ENCODE data around the gene MAML2. TPM values are rescaled to one million over a fixed set of nuclear protein-coding genes. Genes with fewer than 3 reads are reported as not detected.

MAML2 gene
- polyA plus RNA-seq, 3 donors: 0.57 to 7.6 (median 1.2) TPM

GRCh38 chr11:96342014-96342960, 708 bp downstream of the MAML2 start:
- Histone ChIP-seq H3K9me3 (replicated peaks in 1 of 2; ENCODE audit: control insufficient read depth in 1 of 2, insufficient read depth in 1 of 2, low read length in 2 of 2) (no peaks in the 10 kb centered on the region), H2AFZ (ENCODE audit: insufficient read depth, low read depth, low read length, poor library complexity, severe bottlenecking) (peak overlapping the region; percentile 98), H3K27me3 (ENCODE audit: control insufficient read depth in 2 of 2, insufficient read depth in 2 of 2, low read length in 2 of 2) (no peaks in the 10 kb centered on the region), H4K20me1 (ENCODE audit: insufficient read depth, low read length) (peaks cover 3% of the 10 kb centered on the region), H3K4me3 (replicated peaks in 1 of 3; ENCODE audit: low read depth in 2 of 3, low read length in 3 of 3) (peak overlapping the region; percentile 75 to 100 (median 100)), H3K9ac (ENCODE audit: insufficient read depth, low read length, poor library complexity, severe bottlenecking) (peak overlapping the region; percentile 79), H3K4me2 (replicated peaks; ENCODE audit: extremely low read depth, low read length, poor library complexity, severe bottlenecking) (peak overlapping the region; percentile 88), H3K4me1 (ENCODE audit: control insufficient read depth in 1 of 2, insufficient read depth in 2 of 2, low read length in 2 of 2) (peaks cover 51 to 59% of the 10 kb centered on the region in 2 donors), H3K27ac (ENCODE audit: low read depth in 1 of 2, low read length in 2 of 2) (peak overlapping the region in 1 of 2 donors; percentile 93), H3K79me2 (ENCODE audit: insufficient read depth, low read length) (peaks cover 28% of the 10 kb centered on the region), H3K36me3 (replicated peaks in 1 of 2; ENCODE audit: control insufficient read depth in 1 of 2, insufficient read depth in 2 of 2, low read length in 2 of 2) (no peaks in the 10 kb centered on the region)
- H3K9me3 Mint-ChIP-seq: peaks cover 0 to 1% (median 0%) of the 10 kb centered on the region in 7 donors
- H3K36me3 Mint-ChIP-seq: peaks cover 5 to 11% of the 10 kb centered on the region in 2 donors
- no peak for DNase-seq
- H3K27me3 Mint-ChIP-seq (ENCODE audit: low read depth in 3 of 3): peaks cover 0 to 2% (median 0%) of the 10 kb centered on the region in 3 donors
- 0% methylated on average over 8 of the region's 13 CpGs for WGBS (ENCODE audit: insufficient coverage)
- peak overlapping the region; percentile 85 to 99 (median 94) for H3K27ac Mint-ChIP-seq
- peak overlapping the region; percentile 95 to 98 for H3K4me3 Mint-ChIP-seq
- intact Hi-C loops (cut with micrococcal nuclease): loop anchor here (5.0 kb wide), 3 partner anchors 35 to 290 kb away; no protein-coding TSS in a partner anchor
- no peak for TF ChIP-seq CTCF (IDR thresholded peaks at IDR 0.05)
- H3K4me1 Mint-ChIP-seq: peaks cover 55% of the 10 kb centered on the region

- H3K27me3 Mint-ChIP-seq (ENCODE audit: low read depth in 3 of 3): peaks cover 0 to 2% (median 0%) of the 10 kb centered on the region in 3 donors
- peaks cover 5 to 11% of the 10 kb centered on the region in 2 donors for H3K36me3 Mint-ChIP-seq
- peak overlapping the region; percentile 98 for H2AFZ ChIP-seq (ENCODE audit: insufficient read depth, low read depth, low read length, poor library complexity, severe bottlenecking)
- intact Hi-C loops (cut with micrococcal nuclease): loop anchor here (5.0 kb wide), 3 partner anchors 34 to 289 kb away; no protein-coding TSS in a partner anchor
- peaks cover 5% of the 10 kb centered on the region for H4K20me1 ChIP-seq (ENCODE audit: insufficient read depth, low read length)
- peak overlapping the region; percentile 79 for H3K9ac ChIP-seq (ENCODE audit: insufficient read depth, low read length, poor library complexity, severe bottlenecking)
- H3K9me3 Mint-ChIP-seq: peaks cover 0 to 1% (median 0%) of the 10 kb centered on the region in 7 donors
- peak overlapping the region in 6 of 7 donors; percentile 69 to 99 (median 94) for H3K27ac Mint-ChIP-seq
- H3K4me3 ChIP-seq (replicated peaks in 1 of 3; ENCODE audit: low read depth in 2 of 3, low read length in 3 of 3): peak overlapping the region; percentile 75 to 100 (median 100)
- peaks cover 28% of the 10 kb centered on the region for H3K79me2 ChIP-seq (ENCODE audit: insufficient read depth, low read length)
- H3K36me3 ChIP-seq (replicated peaks in 1 of 2; ENCODE audit: control insufficient read depth in 1 of 2, insufficient read depth in 2 of 2, low read length in 2 of 2): no peaks in the 10 kb centered on the region
- peaks cover 56% of the 10 kb centered on the region for H3K4me1 Mint-ChIP-seq
- H3K4me1 ChIP-seq (ENCODE audit: control insufficient read depth in 1 of 2, insufficient read depth in 2 of 2, low read length in 2 of 2): peaks cover 52 to 63% of the 10 kb centered on the region in 2 donors
- peak overlapping the region in 1 of 2 donors; percentile 93 for H3K27ac ChIP-seq (ENCODE audit: low read depth in 1 of 2, low read length in 2 of 2)
- peak; percentile 35 for TF ChIP-seq CTCF (IDR thresholded peaks at IDR 0.05)
- WGBS (ENCODE audit: insufficient coverage): 28% methylated on average over 9 of the region's 26 CpGs
- H3K9me3 ChIP-seq (replicated peaks in 1 of 2; ENCODE audit: control insufficient read depth in 1 of 2, insufficient read depth in 1 of 2, low read length in 2 of 2): no peaks in the 10 kb centered on the region
- H3K27me3 ChIP-seq (ENCODE audit: control insufficient read depth in 2 of 2, insufficient read depth in 2 of 2, low read length in 2 of 2): no peaks in the 10 kb centered on the region
- DNase-seq: peak; percentile 25 to 41 (median 28)
- H3K4me2 ChIP-seq (replicated peaks; ENCODE audit: extremely low read depth, low read length, poor library complexity, severe bottlenecking): peak overlapping the region; percentile 88
- peak overlapping the region; percentile 95 to 98 for H3K4me3 Mint-ChIP-seq
These were observed 1.6 kb downstream of the MAML2 start for GRCh38 chr11:96341211-96342013.
